NCI-H69 (cell line): ENCODE measurements around the gene TEX52.
A peak's percentile ranks its signal among the peaks of the same experiment; 100 is the strongest.
"Not testable (repeated sequence)": the region's sequence is repeated elsewhere in the genome, so short reads cannot be mapped to it uniquely, and the experiment has no call there.

Experiments used
- DNase-seq: peaks from one replicate; lab custom pipeline; 2025; lab: John Stamatoyannopoulos, UW

Gene TEX52

DNA sequence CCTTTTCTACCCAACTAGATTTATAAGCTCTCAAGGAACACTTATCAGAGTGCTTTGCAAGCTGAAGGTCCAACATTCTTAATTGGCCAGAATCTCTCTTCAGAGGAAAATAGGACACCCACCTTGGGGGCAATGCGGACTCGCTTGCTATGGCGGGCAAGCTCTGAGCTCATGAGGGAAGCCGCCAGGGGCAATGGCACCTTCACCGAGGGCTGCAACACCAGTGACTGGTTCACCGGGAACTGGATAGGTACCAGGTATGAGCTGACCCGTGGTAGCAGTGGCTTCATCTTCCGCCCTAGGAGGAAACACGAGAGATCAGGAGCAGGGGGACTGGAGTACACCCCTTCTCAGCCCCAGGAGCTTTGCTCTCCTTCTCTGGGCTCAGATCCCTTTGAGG is 7.4 kb upstream of the TEX52 start:
- DNase-seq: no peak

DNA sequence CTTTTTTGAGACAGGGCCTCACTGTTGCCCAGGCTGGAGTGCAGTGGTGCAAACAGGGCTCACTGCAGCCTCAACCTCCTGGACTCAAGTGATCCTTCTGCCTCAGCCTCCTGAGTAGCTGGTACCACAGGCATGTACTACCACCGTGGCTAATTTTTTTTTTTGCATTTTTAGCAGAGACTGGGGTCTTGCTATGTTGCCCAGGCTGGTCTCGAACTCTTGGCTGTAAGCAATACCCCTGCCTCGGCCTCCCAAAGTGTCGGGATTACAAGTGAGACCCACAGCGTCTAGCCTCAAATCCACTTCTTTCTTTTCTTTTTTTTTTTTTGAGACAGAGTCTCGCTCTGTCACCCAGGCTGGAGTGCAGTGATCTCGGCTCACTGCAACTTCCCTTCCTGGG is 6.6 kb upstream of the TEX52 start:
- not testable (repeated sequence) for DNase-seq

DNA sequence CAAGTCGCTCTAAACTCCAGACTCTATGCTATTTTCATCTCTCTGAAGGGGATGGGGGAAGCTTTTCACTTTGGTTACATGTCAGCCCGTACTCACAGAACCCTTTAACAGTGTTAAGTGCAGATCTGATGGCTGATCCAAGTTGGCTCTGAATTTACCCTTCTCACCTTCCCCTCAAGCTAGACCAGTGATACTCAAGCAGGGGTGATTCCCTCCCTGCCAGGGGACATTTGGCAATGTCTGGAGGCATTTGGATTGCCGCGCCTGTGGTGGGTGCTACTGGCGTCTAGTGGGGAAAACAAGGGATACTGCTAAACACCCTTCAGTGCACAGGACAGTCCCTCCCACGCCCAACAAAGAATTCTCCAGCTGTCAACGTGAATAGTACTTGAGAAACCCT is 6.0 kb upstream of the TEX52 start:
- no peak for DNase-seq

- no peak for DNase-seq
These were observed 3.3 kb upstream of the TEX52 start for GRCh38 chr12:2860170-2860569.

DNA sequence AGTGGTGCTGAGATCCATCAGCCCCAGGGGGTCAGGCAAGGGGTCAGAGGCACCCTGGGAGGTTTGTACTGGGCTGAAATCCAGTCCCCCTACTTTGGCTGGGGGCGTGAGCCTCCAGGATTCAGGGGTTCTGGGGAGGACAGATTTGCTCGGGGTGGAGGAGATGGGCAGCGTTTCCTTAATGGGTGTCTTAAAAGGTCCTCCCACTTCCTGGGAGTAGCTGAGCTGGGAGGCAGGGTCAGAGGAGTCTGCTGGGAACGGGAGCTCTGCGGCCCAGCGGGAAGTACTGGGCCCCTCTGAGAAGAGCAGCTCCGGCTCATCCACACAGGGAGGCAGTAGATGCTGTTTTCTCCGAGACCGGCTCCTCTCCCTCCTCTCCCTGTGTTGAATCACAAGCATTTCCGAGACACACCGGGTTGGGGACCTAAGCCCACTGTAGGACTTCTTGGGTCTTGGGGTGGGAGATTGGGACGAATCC is 2.1 kb upstream of the TEX52 start:
- DNase-seq: no peak

DNA sequence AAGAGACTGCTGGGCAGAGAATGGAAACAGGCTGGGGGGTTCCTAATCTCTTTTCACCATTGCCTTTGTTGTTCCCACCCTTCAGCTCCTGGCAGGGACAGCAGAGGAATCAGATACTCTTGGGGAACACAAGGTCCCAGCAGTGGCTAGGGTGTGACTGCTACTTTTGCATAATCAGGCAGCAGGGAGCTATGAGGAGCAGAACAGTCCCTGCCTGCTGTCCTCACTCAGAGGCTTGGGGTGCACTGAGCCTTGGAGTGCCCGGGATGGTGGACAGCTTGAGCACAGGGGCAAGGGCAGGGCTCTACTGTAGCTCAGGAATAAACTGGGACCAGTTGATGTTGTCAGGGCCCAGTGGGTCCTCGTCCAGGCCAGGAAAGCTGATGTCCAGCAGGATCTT is 1.5 kb upstream of the TEX52 start:
- no peak for DNase-seq

- no peak for DNase-seq
These were observed 737 bp upstream of the TEX52 start for GRCh38 chr12:2857576-2857975.

- no peak for DNase-seq
These were observed 788 bp downstream of the TEX52 start for GRCh38 chr12:2856051-2856450.

- DNase-seq: no peak
These were observed 1.3 kb downstream of the TEX52 start for GRCh38 chr12:2855546-2855945.

DNA sequence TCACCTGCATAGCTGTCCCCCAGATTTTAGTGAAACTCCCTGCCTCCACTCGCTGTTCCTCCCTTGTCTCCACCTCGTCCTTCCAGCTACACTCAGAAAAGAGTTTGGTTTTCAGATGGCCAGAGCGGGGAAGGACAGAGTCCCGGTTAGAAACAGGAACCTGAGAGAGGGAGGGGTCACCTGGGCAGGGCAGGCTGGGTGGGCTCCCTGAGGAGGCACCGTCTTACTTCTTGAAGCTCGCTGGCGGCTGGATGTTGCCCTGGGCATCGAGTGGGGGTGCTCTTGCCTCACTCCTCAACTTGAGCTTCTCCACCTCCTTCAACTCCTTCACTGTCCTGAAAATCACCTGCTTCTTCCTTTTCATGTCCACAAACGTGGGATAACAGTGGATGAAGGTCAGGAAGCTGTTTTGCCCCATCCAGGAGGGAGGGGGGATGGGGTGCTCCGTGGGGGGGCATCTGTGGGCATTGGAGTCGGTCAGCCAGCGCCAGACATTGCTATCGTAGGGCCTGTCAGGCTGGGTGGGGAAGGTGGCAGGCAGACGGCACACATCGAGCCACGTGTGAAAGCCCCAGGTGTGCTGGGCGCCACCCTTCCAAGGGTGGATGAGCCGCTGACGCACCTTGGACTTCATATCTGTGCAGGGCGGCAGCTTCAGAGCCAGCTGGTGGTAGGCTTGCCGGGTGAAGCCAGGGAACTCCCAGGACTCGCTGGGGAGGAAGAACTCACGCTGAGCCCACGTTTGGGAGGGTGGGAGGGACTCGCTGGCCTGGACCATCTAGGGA is 2.0 kb downstream of the TEX52 start:
- DNase-seq: peak; percentile 51

GRCh38 chr12:2853626-2854025 is 3.2 kb downstream of the TEX52 start:
- DNase-seq: peak; percentile 83

- no peak for DNase-seq
These were observed 4.9 kb downstream of the TEX52 start for GRCh38 chr12:2851931-2852330.

GRCh38 chr12:2845280-2845679 is 11.6 kb downstream of the TEX52 start:
- DNase-seq: no peak

DNA sequence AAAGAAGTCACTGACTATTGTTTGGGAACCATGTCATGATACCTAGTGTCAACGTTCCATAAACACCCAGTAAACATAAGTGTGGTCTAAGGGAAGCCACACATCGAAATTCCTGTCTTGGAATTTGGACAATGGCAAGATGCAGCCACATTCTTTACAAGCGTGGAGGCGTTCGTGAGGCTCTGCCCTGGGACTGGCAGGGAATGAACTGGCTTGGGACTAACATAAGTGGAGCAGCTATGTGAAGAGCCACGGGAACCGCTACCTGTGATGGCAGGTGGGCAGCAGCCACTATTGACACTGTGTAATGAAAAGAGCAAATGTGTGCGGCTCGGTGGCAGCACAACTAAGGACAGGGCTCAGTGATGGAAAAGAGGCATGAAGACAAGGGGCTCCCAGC is 12.1 kb downstream of the TEX52 start:
- no peak for DNase-seq

- DNase-seq: no peak
These were observed 13.9 kb downstream of the TEX52 start for GRCh38 chr12:2842948-2843347.

GRCh38 chr12:2841056-2841650 is 15.7 kb downstream of the TEX52 start:
- DNase-seq: peak; percentile 42

GRCh38 chr12:2836574-2836973 is 20.3 kb downstream of the TEX52 start:
- no peak for DNase-seq

GRCh38 chr12:2835691-2836403 is 21.0 kb downstream of the TEX52 start:
- DNase-seq: peak; percentile 50

DNA sequence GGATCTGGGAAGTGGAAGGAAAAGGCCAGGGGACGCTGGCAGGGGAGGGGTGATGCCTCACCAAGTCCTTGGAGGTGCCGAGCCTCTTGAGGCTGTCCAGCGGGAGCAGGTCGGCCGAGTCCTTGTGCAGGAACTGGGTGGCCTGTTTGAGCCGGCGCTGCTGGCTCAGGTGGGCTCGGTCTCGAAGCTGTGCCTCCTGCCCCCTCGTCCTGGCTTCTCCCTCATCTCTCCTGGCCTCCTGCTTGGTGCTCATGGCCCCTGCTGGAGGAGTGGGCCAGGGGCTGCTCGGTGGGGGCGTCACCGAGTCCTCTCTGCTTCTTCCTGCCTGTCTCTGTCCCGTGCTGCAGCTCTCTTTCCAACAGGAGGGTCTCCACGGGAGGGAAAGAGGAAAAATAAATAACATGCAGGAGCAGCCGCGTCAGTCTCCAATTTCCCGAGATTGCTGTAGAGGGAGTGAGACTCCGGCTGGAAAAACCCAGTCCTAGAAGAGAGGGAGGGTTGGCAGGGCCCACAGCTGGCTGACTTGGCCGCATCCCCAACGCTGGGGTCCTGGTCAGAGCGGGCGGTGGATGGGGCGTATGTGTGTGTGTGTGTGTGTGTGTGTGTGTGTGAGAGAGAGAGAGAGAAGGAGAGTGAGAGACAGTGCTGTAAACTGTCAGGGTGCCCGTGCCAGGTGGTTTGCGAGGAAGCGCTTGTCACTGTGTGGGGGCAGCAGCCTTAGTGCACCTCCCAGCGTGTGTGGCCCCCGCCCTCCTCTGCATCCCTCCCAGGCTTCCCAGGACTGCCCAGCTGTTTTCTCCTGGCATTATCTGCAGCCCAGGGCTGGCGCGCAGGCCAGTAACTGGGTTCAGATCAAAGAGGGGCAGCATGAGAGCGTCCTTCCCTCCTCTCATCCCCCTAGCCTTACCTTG is 22.0 kb downstream of the TEX52 start, which contains the start of gene NRIP2:
Gene NRIP2, minus strand, starts transcription at position 455 of the 911 bp plus-strand sequence. Its CDS starts 52 bp downstream, at position 403.
- DNase-seq: peak; percentile 87

GRCh38 chr12:2833810-2834209 is 23.0 kb downstream of the TEX52 start:
- DNase-seq: no peak

DNA sequence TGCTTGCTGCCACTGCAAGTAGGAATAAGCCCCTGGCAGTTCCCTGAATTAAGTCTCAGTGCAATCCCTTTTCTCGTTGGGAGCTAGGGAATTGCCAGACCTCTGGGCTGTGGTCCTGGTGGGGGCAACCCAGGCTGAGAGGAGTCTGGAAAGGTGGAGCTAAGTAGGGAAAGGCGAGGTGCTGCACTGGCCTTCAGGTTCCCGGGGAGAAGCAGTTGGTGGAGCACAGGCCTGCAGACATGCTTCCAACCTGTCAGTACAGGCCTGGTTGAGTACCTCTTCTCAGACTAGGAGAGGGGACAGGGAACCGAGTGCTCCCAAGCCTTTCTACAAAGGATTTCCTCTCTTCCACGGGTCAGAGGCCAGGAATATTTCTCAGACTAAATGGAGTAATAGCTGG is 23.5 kb downstream of the TEX52 start:
- DNase-seq: no peak
